ENCODE data around the gene DHX30. TPM values are rescaled to one million over a fixed set of nuclear protein-coding genes. Genes with fewer than 3 reads are reported as not detected.

The DHX30 gene
- total RNA-seq, 1 experiment from 2014 or later, result 84.5 TPM

DNA sequence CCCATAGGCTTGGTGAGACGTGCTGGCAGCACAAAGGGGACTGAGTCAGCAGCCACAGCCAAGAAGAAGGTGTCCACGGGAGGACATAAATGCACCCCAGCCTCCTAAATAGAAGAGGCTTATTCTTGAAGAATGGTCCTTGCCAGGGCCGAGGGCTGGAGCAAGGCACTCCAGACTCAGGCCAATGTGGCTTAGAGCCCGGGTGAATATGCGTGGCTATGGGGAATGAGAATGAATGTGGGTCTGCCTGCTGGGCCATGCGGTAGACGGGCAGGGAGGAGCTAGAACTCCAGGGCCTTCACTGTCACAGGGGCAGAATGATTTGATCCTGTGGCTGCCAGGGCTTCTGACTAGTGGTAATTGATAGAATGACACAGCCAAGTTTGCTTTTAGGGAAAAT lies 34.0 kb downstream of the DHX30 start:
- no peaks in the 10 kb centered on the region for H3K4me1 ChIP-seq (ENCODE audit: insufficient read depth, low read length, poor library complexity, severe bottlenecking)
- H3K4me3 ChIP-seq (ENCODE audit: low read depth, low read length, poor library complexity, severe bottlenecking), result no peak overlapping the region
- intact Hi-C loops (cut with micrococcal nuclease; ENCODE audit: unreplicated experiment), result loop anchor here (1.0 to 5.0 kb wide), 2 partner anchors 153 to 320 kb away; no protein-coding TSS in a partner anchor
- peaks cover 40% of the 10 kb centered on the region for H3K36me3 ChIP-seq (ENCODE audit: insufficient read depth, low read length, poor library complexity, severe bottlenecking)
- POLR2A ChIA-PET (ENCODE audit: low non-redundant PET), result no interaction called here
- CTCF ChIA-PET, result interaction anchor here (0.6 to 1.9 kb wide), 5 partner anchors 153 to 416 kb away, joined by 3 to 14 read pairs (median 5); no protein-coding TSS in a partner anchor
- no peaks in the 10 kb centered on the region for H3K9me3 ChIP-seq (ENCODE audit: low read depth, low read length, poor library complexity, severe bottlenecking)
- no peak for DNase-seq (ENCODE audit: low spot score)
- TF ChIP-seq EZH2 (IDR thresholded peaks at IDR 0.05; ENCODE audit: borderline replicate concordance, low read depth, low read length, poor library complexity, severe bottlenecking), result no peak
- TF ChIP-seq, protein P1, sequence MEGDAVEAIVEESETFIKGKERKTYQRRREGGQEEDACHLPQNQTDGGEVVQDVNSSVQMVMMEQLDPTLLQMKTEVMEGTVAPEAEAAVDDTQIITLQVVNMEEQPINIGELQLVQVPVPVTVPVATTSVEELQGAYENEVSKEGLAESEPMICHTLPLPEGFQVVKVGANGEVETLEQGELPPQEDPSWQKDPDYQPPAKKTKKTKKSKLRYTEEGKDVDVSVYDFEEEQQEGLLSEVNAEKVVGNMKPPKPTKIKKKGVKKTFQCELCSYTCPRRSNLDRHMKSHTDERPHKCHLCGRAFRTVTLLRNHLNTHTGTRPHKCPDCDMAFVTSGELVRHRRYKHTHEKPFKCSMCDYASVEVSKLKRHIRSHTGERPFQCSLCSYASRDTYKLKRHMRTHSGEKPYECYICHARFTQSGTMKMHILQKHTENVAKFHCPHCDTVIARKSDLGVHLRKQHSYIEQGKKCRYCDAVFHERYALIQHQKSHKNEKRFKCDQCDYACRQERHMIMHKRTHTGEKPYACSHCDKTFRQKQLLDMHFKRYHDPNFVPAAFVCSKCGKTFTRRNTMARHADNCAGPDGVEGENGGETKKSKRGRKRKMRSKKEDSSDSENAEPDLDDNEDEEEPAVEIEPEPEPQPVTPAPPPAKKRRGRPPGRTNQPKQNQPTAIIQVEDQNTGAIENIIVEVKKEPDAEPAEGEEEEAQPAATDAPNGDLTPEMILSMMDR (conservative IDR thresholded peaks at IDR 0.05; ENCODE audit: low read depth, low read length), result no peak
- H3K27ac ChIP-seq (ENCODE audit: low read depth, low read length, poor library complexity, severe bottlenecking), result no peak overlapping the region
- no TSS peak for BruUV-seq (replicated peaks)
- H3K27me3 ChIP-seq (replicated peaks; ENCODE audit: insufficient read depth, low read depth, low read length, poor library complexity), result no peaks in the 10 kb centered on the region

DNA sequence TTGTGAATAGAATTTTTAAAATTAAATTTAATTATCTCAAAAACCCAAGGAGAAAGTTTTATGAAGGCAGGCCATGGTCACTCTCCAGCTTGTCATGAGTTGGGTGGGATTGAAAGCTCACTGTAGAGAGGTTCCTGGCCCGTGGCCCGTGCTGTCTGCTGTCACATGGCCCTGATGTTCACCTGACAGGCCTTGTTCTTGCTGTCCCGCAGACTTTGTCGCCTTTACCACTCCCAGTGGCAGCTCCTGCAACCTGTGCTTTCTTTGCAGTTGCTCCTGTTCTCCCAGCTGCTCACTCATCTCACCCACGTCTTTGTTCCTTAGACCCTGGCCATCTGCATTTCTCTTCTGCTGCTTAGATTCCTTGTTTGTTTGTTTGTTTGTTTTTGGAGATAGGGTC lies 35.6 kb downstream of the DHX30 start:
- no peak overlapping the region for H3K27ac ChIP-seq (ENCODE audit: low read depth, low read length, poor library complexity, severe bottlenecking)
- H3K27me3 ChIP-seq (replicated peaks; ENCODE audit: insufficient read depth, low read depth, low read length, poor library complexity), result no peaks in the 10 kb centered on the region
- ChIA-PET CTCF (interaction anchor here (0.6 to 1.9 kb wide), 3 partner anchors 149 to 151 kb away, joined by 4 to 14 read pairs (median 7); no protein-coding TSS in a partner anchor), POLR2A (ENCODE audit: low non-redundant PET) (no interaction called here)
- no TSS peak for BruUV-seq (replicated peaks)
- intact Hi-C loops (cut with micrococcal nuclease; ENCODE audit: unreplicated experiment), result loop anchor here (5.0 kb wide), 1 partner anchor 319 kb away; no protein-coding TSS in a partner anchor
- no peak overlapping the region for H3K4me3 ChIP-seq (ENCODE audit: low read depth, low read length, poor library complexity, severe bottlenecking)
- no peaks in the 10 kb centered on the region for H3K9me3 ChIP-seq (ENCODE audit: low read depth, low read length, poor library complexity, severe bottlenecking)
- no peak for TF ChIP-seq EZH2 (IDR thresholded peaks at IDR 0.05; ENCODE audit: borderline replicate concordance, low read depth, low read length, poor library complexity, severe bottlenecking)
- TF ChIP-seq, protein P1 (conservative IDR thresholded peaks at IDR 0.05; ENCODE audit: low read depth, low read length), result no peak
- H3K36me3 ChIP-seq (ENCODE audit: insufficient read depth, low read length, poor library complexity, severe bottlenecking), result peaks cover 36% of the 10 kb centered on the region
- H3K4me1 ChIP-seq (ENCODE audit: insufficient read depth, low read length, poor library complexity, severe bottlenecking), result no peaks in the 10 kb centered on the region
- no peak for DNase-seq (ENCODE audit: low spot score)

DNA sequence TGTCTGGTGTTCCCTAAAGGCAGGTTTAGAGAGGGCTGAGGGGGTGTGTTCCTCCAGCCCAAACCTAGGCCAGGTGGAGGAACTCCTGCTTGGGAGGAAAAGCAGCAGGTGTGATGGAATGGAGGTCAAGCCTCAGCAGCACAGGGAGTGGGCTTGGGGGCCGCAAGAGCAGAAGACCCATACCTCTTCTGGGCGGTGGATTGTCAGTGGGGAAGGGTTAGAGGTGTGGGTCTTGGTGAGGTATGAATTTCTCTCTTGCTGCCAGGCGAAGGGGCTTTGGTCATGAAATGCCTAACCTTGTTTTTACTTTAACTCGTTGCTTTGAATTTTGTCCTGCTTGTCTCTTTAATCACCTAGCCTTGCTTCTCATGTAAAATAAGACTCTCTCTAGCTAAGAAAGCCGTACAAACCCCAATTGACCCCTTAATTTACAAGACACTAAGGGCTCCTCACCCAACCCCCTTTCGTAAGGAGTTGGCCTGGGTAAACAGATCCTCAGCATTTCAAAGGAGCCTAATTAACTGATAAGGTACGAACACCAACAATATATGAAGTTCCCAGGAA lies 38.9 kb downstream of the DHX30 start:
- H3K4me3 ChIP-seq (ENCODE audit: low read depth, low read length, poor library complexity, severe bottlenecking), result no peak overlapping the region
- intact Hi-C loops (cut with micrococcal nuclease; ENCODE audit: unreplicated experiment), result no loop called here
- ChIA-PET POLR2A (ENCODE audit: low non-redundant PET) (no interaction called here), CTCF (no interaction called here)
- H3K36me3 ChIP-seq (ENCODE audit: insufficient read depth, low read length, poor library complexity, severe bottlenecking), result peaks cover 40% of the 10 kb centered on the region
- DNase-seq (ENCODE audit: low spot score), result no peak
- H3K27ac ChIP-seq (ENCODE audit: low read depth, low read length, poor library complexity, severe bottlenecking), result no peak overlapping the region
- H3K4me1 ChIP-seq (ENCODE audit: insufficient read depth, low read length, poor library complexity, severe bottlenecking), result no peaks in the 10 kb centered on the region
- no peaks in the 10 kb centered on the region for H3K9me3 ChIP-seq (ENCODE audit: low read depth, low read length, poor library complexity, severe bottlenecking)
- TF ChIP-seq, protein P1 (conservative IDR thresholded peaks at IDR 0.05; ENCODE audit: low read depth, low read length), result no peak
- TF ChIP-seq EZH2 (IDR thresholded peaks at IDR 0.05; ENCODE audit: borderline replicate concordance, low read depth, low read length, poor library complexity, severe bottlenecking), result no peak
- no TSS peak for BruUV-seq (replicated peaks)
- no peaks in the 10 kb centered on the region for H3K27me3 ChIP-seq (replicated peaks; ENCODE audit: insufficient read depth, low read depth, low read length, poor library complexity)
